ENCODE results near the gene HSD11B1.
A peak's percentile ranks its signal among the peaks of the same experiment; 100 is the strongest.

The HSD11B1 gene

GRCh38 chr1:209751627-209752231 lies 47.1 kb downstream of the HSD11B1 start:
- DNase-seq (ENCODE audit: low read depth in 1 of 2, low spot score in 1 of 2), result no peak

DNA sequence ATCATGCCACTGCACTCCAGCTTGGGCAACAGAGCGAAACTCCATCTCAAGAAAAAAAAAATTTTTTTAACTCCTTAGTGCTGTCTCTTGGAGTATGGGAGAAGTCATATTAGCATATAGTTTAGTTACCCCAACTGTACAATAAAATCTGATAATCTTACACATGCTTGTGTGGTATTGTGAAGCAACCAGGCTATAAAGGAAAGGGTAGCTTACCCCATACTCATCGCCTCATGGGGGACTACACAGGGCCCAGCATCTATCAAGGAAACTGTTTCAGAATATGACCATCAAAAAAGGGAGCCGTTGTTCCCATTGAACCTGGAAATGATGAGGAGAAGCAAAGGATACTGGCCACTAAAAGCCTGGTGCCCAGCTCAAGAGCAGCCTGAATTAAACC lies 48.2 kb downstream of the HSD11B1 start:
- DNase-seq (ENCODE audit: low read depth in 1 of 2, low spot score in 1 of 2), result no peak

DNA sequence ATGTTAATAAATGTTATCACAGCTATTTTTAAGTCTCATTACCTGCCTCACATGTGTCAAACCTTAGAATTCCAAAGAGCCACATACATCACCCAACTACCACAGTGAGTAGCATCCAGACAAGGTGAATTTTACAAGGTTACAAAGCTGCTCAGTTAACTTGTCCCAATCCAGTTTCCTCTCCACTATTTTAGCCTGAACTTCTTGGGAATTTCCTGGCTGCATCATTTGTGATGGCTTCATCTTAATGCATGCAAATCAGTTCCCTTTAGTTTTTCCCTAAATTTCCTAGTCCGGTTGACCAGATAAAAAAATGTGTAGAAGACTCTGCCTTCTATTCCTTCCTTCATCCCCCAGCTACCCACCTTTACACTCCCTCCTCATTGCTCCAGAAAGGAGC lies 50.6 kb downstream of the HSD11B1 start:
- no peak for DNase-seq (ENCODE audit: low read depth in 1 of 2, low spot score in 1 of 2)

- peak; percentile 48 to 61 for DNase-seq (ENCODE audit: low read depth in 1 of 2, low spot score in 1 of 2)
Observed at GRCh38 chr1:209755926-209756614, 51.4 kb downstream of the HSD11B1 start, which contains the start of gene TRAF3IP3. Gene TRAF3IP3 (plus strand): TSS chr1:209756053. CDS start chr1:209760040, 3,987 bp downstream.

DNA sequence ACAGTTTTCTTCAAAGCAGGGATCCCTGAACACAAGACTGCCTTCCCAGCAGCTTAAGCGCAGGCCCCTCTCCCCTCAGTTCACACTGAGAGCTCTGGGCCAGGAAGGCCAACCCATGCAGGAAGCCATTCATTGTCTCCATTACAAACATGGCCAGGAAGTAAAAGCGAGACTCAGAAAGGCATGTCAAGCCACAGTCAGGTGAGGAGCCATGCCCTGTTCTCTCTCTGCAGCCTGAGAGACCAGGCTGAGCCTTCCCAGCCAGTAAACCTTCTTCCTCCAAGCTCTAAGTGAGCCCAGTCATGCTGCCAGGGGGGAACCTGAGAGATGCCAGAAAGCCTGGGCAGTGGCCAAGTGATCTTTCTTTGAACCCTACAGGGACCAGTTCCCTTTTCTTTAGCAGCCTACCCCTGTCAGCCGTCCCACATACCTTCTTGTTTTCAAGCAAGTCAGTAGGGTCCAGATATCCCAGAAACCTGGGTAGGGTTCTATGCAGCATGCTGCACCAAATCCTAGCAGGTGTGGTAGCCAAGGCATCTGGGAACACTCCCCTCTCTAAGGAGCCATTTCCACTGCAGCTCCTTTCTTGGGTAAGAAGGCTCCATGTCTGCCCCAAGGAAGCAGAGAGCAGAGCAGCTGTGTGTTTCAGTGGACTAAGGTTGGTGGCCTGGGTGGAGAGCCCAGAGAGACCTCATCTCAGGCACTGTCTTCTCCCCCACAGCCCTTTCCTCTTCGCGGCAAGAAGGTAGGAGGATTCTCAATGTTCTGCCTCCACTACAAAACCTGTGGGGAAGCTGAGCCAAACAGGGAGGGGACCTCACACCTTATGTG lies 52.2 kb downstream of the HSD11B1 start:
- no peak for DNase-seq (ENCODE audit: low read depth in 1 of 2, low spot score in 1 of 2)

DNA sequence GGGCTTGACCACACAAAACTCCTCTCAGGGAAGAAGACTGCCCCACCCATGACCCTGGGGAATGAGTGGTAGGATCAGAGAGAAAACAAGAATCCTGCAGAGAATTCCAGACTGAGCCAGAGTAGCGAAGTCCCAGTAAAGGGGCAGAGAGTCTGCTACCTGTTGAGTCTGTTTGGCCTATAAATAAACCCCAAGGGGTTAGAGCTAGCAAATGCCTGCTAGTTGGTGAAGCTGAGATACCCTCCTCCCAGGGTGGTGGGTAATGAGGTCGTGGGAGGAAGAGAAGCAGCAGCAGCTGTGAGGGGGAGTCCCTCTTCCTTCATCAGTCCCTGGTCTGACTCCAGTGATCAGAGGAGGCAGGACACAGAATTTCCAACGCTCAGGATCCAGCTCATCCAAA lies 53.8 kb downstream of the HSD11B1 start:
- no peak for DNase-seq (ENCODE audit: low read depth in 1 of 2, low spot score in 1 of 2)

- DNase-seq (ENCODE audit: low read depth in 1 of 2, low spot score in 1 of 2), result no peak
Observed at GRCh38 chr1:209759829-209760359, 55.2 kb downstream of the HSD11B1 start.

- DNase-seq (ENCODE audit: low read depth in 1 of 2, low spot score in 1 of 2), result no peak
Observed at GRCh38 chr1:209761011-209761635, 56.5 kb downstream of the HSD11B1 start.

- no peak for DNase-seq (ENCODE audit: low read depth in 1 of 2, low spot score in 1 of 2)
Observed at GRCh38 chr1:209766051-209766450, 61.4 kb downstream of the HSD11B1 start.

GRCh38 chr1:209767096-209767495 lies 62.5 kb downstream of the HSD11B1 start:
- DNase-seq (ENCODE audit: low read depth in 1 of 2, low spot score in 1 of 2), result no peak

DNA sequence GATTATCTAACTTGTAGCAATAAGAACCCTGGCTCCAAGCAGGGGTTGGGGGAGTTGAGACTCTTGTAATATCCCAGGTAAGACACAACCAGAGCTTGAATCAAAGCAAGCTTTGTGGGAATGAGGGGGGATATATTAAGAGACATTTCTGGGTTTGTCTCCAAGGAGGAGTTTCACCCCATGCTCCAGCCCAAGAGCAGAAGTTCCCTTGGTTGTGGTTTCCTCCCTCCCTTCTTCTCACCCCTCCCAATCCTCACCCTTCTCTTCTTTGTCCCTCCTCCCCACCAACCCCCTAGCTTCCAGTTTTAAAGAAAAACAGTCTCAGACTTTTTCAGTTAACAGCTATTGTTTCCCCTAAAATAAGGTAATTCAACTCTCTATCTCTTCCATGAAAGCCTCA lies 63.1 kb downstream of the HSD11B1 start:
- DNase-seq (ENCODE audit: low read depth in 1 of 2, low spot score in 1 of 2), result no peak

- DNase-seq (ENCODE audit: low read depth in 1 of 2, low spot score in 1 of 2), result peak; percentile 41 to 61
Observed at GRCh38 chr1:209768354-209768774, 63.7 kb downstream of the HSD11B1 start.

GRCh38 chr1:209769171-209769904 lies 64.7 kb downstream of the HSD11B1 start:
- DNase-seq (ENCODE audit: low read depth in 1 of 2, low spot score in 1 of 2), result peak; percentile 47 to 57

DNA sequence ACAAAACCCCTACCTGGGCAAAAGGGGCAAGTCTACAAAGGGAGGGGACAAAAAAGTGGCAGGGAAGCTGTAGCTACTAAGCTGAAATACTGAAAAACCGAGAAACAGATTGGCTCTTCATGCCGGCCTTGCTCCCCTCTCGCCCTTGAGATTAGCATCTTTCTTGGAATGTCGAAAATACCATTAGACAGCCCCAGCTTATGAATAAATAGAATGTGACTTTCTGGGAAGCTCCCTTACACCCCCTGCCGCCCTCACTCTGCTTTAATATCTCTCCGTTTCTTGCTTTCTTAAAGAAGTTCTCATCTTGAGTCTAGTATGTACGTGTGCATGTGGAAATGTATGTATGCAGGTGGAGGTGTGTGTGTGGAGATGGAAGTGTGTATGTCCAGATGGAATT lies 65.3 kb downstream of the HSD11B1 start:
- no peak for DNase-seq (ENCODE audit: low read depth in 1 of 2, low spot score in 1 of 2)

- DNase-seq (ENCODE audit: low read depth in 1 of 2, low spot score in 1 of 2), result no peak
Observed at GRCh38 chr1:209770636-209771415, 66.2 kb downstream of the HSD11B1 start.

DNA sequence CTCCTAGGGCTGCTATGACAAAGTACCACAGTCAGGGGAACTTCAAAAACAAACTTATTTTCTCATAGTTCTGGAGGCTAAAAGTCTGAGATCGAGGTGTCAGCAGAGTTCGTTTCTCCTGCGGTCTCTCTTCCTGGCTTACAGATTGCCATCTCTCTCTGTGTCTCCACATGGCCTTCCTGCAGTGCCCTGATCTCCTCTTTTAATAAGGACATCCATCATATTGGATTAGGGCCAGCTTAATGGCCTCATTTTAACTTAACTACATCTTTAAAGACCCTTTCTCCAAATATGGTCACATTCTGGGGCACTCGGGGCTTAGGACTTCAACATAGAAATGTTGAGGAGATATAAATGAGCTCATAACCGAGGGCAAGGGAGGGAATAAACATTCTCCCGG lies 67.5 kb downstream of the HSD11B1 start:
- DNase-seq (ENCODE audit: low read depth in 1 of 2, low spot score in 1 of 2), result no peak

DNA sequence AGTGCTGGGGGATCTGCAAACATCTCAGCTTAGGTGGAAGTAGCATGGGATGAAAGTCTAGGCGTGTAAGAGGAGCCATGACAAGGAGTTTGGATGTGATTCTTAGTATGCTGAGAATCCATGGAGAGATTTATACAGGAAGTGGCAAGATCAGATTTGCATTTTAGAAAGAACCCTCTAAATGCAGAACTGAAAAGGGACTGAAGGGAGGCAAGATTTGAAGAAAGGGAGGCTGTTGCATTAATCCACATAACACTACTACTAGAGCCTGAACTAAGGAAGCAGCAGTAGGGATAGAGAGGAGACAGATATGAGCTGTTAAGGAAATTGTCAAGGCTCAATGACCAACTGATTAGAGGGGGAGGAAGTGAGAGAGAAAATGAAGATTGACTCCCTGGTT lies 69.9 kb downstream of the HSD11B1 start:
- no peak for DNase-seq (ENCODE audit: low read depth in 1 of 2, low spot score in 1 of 2)

GRCh38 chr1:209775678-209776077 lies 71.0 kb downstream of the HSD11B1 start:
- DNase-seq (ENCODE audit: low read depth in 1 of 2, low spot score in 1 of 2), result no peak

DNA sequence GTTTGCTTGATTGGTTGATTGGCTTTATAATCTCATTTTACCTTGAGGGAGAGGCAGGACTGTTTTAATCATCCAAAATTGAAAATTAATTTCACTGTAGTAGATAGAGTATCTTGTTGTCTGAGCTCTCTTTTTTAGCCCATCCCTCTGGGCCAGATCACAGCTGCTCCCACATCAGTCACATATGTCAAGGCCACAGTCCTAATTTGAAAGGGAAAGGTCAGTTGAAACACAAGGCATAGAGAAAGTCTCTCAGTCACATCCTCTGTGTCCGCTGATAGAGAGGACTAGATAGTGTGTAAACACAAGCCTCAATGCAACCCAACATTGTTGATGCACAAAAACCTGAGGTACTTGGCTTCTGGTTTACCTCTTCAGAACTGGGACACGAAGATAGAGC lies 72.9 kb downstream of the HSD11B1 start:
- DNase-seq (ENCODE audit: low read depth in 1 of 2, low spot score in 1 of 2), result no peak

DNA sequence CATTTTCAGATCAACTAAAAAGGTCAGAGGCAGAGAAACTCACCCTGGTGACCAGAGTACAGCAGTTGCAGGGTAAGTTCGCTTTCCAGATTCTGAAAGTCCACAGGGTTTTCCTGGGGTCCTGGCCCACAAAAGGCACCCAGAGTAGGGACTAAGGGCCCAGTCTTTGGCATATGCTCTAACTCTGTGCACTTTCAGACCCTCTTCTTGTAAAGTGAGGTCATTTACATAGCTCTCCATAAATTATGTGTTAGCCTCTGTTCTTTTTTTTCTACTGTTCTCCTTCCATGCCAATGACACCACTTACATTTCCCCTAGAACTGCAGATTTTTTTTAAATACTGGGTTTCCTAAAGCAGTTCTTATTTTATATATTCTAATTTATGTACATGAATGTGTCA lies 73.5 kb downstream of the HSD11B1 start:
- DNase-seq (ENCODE audit: low read depth in 1 of 2, low spot score in 1 of 2), result no peak
